Stimulated activated CD4-positive, alpha-beta T cell treated with anti-CD3 and anti-CD28 coated beads, Interleukin-12 subunit alpha, Interleukin-12 subunit beta, amount 100 ng/mL, for 24 hours (primary cell): ENCODE data around the gene HELLS.
"Not testable (repeated sequence)": the region's sequence is repeated elsewhere in the genome, so short reads cannot be mapped to it uniquely, and the experiment has no call there.

ENCODE experiments used
- DNase-seq, 2 experiments: peaks; one replicate each; pipeline ENCODE4 v3.0.0-alpha.2; 2020; ENCODE audit warnings: low read depth in 2 of 2

The HELLS gene

DNA sequence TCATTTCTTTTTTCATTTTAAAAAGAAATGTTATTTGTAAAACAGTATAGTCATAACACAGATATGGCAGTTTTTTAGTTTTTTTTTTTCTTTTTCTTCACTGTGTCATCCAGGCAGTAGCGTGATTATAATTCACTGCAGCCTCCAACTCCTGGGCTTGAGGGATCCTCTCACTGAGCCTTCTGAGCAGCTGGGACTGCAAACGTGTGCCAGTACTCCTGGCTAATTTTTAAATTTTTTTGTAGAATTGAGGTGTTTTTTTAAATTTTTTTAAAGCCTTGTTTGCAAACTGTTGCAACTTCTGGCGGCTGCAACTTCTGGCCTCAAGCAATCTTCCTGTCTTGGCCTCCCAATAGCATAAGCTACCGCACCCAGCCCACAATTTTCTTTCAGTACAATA, 63.0 kb downstream of the HELLS start:
- no peak for DNase-seq

DNA sequence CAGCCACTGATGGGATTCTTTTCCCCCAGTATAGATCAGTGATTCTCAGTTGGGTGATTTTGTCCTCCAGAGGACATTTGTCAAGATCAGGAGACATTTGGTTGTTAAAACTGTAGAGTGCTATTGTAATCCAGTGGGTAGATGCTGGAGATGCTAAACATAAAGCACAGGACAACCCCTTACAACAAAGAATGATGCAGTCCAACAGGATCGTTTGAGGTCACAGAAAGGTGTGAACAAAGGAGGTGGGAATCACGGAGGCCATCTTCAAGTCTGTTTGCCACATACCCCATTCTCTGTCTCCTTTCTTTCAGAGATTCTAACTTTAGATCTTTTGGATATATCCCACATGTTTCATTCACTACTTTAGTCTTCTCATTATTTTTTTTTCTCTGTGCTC, 69.0 kb downstream of the HELLS start:
- DNase-seq = no peak

DNA sequence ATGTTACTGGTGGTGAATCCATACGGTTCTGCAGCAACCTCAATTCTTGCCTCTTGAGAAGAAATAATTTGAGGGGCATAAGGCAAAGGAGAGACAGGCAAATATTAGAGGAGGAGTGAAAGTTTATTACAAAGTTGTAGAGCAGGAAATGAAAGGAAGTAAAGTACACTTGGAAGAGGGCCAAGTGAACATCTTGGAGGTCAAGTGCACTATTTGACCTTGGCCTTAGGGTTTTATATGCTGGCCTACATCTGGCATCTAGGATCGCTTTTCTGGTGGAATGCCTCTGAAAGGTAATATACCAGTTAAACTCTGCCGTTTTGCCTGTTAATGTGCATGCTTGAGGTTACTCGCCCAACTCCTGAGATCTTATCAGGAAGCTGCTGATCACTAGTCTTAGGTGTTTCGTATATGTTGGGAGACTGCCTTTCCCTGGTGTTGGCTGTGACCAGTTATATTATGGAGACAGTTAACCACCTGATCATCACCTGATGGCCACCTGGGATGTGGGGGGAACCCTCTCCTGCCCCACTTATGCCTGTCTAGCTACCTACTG, 71.9 kb downstream of the HELLS start:
- no peak for DNase-seq

DNA sequence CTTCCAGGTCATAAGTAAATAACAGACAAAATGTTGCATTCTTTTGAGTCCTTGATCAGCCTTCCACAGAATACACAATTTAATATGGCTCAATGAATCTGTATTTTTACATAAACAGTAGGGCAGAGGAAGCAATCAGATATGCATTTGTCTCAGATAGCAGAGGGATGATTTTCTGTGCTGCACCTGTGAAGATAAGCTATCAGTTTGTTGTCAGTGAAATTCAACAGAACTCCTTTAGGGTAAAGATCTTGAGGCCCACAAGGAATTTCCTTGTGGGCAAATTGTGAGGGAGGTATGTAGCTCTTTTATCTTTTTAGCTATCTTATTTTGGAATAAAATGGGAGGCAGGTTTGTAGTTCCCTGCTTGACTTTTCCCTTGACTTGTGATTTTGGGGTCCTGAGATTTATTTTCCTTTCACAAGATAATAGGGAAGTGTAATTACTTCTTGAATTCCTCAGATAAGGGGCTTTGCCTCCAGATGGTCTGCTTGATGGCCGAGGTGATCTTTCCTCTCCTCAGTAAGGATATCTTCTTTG, 77.1 kb downstream of the HELLS start:
- DNase-seq = no peak

DNA sequence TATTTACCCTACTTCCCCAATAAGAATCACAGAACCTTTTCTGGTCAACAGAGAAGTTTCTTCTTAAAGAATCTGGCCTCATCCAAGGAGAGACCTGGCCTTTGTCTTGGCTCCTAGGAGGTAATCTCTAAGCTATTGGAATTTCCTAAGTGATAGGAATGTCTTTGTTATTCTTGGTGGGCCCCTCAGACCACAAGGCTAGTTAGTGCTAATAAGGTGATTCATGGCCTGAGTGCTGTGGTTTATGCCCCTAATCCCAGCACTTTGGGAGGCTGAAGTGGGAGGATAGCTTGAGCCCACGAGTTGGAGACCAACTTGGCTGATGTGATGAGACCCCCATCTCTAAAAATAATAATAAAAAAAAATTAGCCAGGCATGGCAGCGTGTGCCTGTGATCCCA, 78.0 kb downstream of the HELLS start:
- no peak for DNase-seq

DNA sequence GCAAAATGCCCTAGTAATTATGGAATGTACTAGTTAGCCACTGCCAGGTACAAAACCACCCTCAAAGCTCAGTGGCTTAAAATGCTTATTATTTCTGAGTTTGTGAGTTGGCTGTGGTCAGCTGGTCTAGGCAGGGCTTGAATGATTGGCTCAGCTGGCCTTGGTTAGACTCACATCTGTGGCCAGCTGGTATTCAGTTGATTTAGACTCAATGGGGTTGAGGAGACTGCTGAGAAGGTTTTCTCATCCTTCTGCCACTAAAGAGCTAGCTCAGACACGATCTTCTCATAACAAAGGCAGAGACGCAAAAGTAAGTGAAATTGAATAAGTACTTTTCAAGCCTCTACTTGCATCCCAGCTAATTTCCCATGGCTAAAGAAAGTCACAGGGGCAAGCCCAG, 80.9 kb downstream of the HELLS start:
- no peak for DNase-seq

DNA sequence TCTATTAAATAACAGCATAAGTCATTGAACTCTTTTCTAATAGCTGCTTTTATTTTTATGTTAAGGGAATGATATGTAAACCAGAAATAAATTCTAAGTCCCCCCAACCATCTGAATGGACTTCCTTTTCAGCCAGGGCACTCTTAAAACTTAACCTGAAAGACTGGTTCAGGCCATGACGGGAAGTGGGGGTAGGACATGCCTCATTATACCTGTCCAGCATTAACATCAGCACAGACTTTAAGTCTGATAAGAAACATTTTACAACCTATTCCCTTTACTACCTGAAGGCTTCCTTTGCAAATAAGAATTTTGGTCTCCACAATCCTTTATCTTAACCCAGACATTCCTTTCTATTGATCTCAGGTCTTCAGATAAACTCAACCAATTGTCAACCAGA, 81.9 kb downstream of the HELLS start:
- DNase-seq = no peak

DNA sequence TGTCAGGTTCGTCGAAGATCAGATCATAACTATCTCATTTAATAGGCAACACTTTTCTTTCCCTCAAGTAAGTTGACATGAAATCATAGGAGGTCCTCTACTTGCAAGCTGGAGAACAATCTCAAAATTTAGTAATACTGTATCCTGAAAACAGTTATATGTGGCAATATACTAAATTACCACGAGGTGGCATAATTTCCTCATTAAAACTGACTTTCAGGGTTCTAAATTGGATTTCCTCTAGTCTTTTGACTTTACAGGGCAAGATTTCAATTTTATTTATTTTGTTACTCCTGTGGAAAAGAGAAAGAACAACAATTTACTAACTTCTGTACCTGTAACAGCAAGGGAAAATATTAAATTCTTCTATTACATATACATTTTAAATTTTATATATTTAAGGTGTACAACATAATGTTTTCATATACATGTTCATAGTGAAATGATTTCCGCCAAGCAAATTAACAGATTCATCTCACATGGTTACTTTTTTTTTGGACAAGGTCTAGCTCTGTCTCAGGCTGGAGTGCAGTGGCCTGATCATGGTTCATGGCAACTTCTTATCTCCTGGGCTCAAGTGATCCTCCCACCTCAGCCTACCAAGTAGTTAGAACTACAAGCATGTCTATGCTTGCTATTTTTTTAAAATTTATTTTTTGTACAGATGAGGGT, 84.6 kb downstream of the HELLS start:
- DNase-seq = no peak

DNA sequence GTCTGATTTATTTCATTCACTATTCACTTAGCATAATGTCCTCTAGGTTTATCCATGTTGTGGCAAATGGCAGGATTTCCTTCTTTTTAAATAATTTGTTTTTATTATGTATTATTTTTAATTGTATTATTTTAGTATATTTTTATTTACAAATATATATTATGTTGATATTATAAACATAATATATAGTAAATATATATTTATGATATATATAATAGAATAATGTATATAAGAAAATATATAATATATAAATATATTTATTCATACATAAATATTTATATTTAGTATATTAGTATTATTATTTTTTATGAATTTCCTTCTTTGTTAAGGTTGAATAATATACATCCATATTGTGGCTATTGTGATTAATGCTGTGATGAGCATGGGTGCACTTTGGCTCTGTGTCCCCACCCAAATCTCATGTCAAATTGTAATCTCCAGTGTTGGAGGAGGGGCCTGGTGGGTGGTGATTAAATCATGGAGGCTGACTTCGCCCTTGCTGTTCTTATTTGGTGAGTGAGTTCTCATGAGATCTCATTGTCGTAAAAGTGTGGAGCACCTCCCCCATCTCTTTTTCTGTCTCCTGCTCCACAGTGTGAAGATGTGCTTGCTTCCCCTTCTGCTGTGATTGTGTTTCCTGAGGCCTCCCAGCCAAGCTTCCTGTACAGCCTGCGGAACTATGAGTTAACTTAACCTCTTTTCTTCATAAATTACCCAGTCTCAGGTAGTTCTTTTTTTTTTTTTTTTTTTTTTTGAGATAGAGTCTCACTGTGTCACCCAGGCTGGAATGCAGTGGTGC, 85.7 kb downstream of the HELLS start:
- DNase-seq = no peak

DNA sequence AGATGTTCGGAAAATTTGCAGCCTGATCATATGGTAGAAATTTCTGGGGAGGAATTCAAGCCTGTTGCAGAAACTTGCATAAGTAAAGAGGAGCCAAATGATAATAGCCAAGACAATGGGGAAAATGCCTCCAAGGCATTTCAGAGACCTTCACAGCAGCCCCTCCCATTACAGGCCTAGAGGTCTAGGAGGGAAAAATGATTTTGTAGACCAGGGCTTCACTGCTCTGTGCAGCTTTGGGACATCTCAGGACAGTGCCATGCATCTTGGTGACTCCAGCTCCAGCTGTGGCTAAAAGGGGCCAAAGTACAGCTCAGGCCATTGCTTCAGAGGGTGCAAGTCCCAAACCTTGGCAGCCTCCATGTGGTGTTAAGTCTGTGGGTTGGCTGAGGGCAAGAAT, 87.4 kb downstream of the HELLS start:
- DNase-seq = no peak

DNA sequence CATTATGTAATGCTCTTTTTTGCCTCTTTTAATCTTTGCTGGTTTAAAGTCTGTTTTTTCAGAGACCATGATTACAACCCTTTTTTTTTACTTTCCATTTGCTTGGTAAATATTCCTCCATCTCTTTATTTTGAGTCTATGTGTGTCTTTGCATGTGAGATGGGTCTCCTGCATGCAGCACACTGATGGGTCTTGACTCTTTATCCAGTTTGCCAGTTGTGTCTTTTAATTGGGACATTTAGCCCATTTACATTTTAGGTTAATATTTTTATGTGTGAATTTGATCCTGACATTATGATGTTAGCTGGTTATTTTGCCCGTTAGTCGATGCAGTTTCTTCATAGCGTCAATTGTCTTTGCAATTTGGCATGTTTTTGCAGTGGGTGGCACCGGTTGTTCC, 92.5 kb downstream of the HELLS start:
- DNase-seq = not testable (repeated sequence)

DNA sequence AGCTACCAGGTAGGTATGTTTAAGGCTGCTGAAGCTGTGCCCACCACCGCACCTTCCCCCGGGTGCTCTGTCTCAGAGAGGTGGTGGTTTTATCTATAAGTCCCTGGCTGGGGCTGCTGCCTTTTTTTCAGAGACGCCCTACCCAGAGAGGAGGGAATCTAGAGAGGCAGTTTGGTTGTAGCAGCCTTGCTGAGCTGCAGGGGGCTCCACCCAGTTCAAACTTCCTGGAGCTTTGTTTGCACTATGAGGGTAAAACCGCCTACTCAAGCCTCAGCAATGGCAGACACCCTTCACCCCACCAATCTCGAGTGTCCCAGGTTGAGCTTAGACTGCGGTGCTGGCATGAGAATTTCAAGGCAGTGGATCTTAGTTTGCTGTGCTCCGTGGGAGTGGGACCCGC, 94.3 kb downstream of the HELLS start:
- DNase-seq = no peak

DNA sequence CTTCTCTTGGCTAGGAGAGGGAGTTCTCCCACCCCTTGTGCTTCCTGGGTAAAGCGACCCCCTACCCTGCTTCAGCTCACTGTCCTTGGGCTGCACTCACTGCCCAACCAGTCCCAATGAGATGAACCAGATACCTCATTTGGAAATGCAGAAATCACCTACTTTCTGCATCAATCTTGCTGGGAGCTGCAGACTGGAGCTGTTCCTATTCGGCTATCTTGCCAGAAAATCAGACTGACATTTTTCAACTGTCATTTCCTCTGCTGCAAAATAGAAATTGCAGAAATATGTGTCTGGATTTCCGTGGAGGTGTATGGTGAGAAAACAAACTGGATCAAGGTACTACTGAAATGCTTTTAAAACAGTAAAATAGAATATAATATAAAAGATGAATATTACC, 95.0 kb downstream of the HELLS start:
- DNase-seq = no peak

DNA sequence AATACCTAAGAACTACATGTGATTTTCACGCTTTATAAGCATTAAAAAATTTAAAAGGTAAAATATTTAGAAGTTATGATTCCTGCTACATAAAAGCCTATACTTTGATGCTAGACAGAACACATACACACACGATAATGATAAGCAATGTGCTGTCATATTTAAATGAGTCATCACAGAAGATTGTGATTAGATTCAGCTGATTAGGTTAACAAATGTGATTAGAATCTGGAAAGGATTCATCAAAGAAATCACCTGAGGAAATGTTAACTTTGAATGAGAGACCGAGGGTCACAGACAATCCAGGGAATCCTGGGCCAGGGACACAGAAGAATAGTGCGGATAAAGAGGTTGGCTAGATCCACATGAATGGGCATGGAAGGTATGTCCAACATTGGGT, 95.9 kb downstream of the HELLS start:
- DNase-seq = no peak

DNA sequence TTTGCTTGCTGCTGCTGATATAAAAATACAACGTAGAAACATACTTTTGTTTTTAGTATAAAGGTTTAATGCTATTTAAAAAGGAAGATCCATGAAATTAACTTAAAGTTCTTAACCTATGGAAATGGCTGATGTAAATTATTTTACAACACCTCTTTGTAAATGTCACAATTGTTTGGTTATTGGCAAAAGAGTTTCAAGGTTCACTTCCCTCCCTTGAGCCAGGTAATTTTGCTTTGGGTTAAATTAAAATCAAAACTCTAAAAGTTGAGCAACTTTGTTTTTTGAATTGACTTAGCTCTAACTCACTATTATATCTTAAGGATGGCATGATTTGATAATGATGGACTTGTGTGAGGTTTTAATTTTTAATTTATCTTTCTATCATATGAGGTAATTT, 98.8 kb downstream of the HELLS start:
- no peak for DNase-seq

DNA sequence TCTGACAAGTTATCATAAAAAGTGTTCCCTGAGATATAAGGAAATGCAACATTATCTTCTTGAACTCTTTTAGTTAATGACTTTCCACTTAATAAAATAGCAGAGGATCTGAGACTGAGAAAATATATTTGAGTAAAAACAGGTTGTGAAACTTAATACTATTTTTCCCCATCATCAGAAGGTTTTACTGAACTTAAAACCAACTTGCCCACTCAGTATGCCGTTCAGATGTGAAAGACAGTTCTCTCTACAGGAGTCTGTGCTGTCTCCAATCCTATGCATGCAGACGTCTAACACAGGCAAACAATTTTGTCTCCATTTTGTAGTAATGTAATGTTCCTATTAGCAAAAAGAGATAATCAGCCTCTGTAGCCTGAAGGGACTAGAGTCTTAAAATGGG, 99.7 kb downstream of the HELLS start:
- no peak for DNase-seq
